Tibial nerve (tissue), 4 donors: ENCODE data around the gene TEX22.

Experiments
- EP300 ChIP-seq, 2 donors: sonication (generic); formaldehyde crosslinking; IDR thresholded peaks; one replicate each; pipeline ENCODE4 v1.6.1; 2017; ENCODE audit warnings: antibody characterized with exemption in 2 of 2, mild to moderate bottlenecking in 1 of 2
- POLR2A ChIP-seq, 2 donors: fragments of 450-650 bp; IDR thresholded peaks; one replicate each; pipeline ENCODE4 v1.6.1; 2017; ENCODE audit warnings: antibody characterized with exemption in 2 of 2, mild to moderate bottlenecking in 2 of 2, moderate library complexity in 2 of 2
- TF ChIP-seq, protein P1 (sequence below), 5 experiments: fragments of 200-600 bp in 3 of 5; fragments of 450-650 bp in 2 of 5; sonication (generic) in 3 of 5; IDR thresholded peaks; one replicate each; pipeline ENCODE4 v1.5.1; 2016 to 2019; ENCODE audit warnings: antibody characterized with exemption in 5 of 5, mild to moderate bottlenecking in 3 of 5, moderate library complexity in 2 of 5

DNA sequence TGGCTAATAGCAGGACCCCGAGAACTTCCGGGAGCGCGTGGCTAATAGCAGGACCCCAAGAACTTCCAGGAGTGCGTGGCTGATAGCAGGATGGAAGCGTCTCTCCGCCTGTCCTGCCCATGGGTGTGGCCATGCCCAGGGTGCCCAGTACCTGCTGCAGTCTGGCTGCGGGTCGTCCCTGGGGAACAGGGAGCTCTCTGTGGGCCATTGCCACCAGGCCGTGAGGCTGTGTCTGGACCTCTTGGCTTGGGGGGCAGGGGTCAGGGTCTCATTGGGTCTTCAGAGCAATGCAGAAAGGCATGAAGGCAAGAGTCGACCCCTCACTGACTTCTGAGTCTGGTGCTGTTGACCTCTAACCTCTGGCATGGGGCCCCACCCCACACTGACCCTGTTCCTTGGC is 48.3 kb upstream of the TEX22 start:
- TF ChIP-seq, protein P1, sequence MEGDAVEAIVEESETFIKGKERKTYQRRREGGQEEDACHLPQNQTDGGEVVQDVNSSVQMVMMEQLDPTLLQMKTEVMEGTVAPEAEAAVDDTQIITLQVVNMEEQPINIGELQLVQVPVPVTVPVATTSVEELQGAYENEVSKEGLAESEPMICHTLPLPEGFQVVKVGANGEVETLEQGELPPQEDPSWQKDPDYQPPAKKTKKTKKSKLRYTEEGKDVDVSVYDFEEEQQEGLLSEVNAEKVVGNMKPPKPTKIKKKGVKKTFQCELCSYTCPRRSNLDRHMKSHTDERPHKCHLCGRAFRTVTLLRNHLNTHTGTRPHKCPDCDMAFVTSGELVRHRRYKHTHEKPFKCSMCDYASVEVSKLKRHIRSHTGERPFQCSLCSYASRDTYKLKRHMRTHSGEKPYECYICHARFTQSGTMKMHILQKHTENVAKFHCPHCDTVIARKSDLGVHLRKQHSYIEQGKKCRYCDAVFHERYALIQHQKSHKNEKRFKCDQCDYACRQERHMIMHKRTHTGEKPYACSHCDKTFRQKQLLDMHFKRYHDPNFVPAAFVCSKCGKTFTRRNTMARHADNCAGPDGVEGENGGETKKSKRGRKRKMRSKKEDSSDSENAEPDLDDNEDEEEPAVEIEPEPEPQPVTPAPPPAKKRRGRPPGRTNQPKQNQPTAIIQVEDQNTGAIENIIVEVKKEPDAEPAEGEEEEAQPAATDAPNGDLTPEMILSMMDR (IDR thresholded peaks at IDR 0.05), result no peak
- no peak for TF ChIP-seq POLR2A (IDR thresholded peaks at IDR 0.05)
- no peak for TF ChIP-seq EP300 (IDR thresholded peaks at IDR 0.05)
